Stomach (tissue), 9 donors: Measurements from ENCODE around the gene VWA5A. TPM values are rescaled to one million over a fixed set of nuclear protein-coding genes. Genes with fewer than 3 reads are reported as not detected.
"Not testable (repeated sequence)": the region's sequence is repeated elsewhere in the genome, so short reads cannot be mapped to it uniquely, and the experiment has no call there.

ENCODE experiments used
- DNase-seq, 2 donors: peaks; one replicate each; pipeline versions ENCODE4 v3.0.0 to v3.0.0-alpha.2; 2013 to 2019
- H3K27ac ChIP-seq, 5 donors: fragments of 200-600 bp in 4 of 5; sonication (generic) in 4 of 5; one replicate each; pipeline ENCODE4 v1.5.1; 2013 to 2019; ENCODE audit warnings: mild to moderate bottlenecking in 1 of 5, moderate library complexity in 1 of 5
- H3K27me3 ChIP-seq, 3 donors: fragments of 200-600 bp; sonication (generic); one replicate each; pipeline ENCODE4 v1.5.1; 2017 to 2019; ENCODE audit warnings: mixed run types in 1 of 3
- H3K36me3 ChIP-seq, 4 donors: fragments of 200-600 bp; sonication (generic); 1 replicate in 3 of 4; 2 replicates in 1 of 4; pipeline ENCODE4 v1.5.1; 2016 to 2019
- H3K4me1 ChIP-seq, 4 donors: fragments of 200-600 bp; sonication (generic); one replicate each; pipeline ENCODE4 v1.5.1; 2016 to 2019
- H3K4me3 ChIP-seq, 4 donors: fragments of 200-600 bp; sonication (generic) in 3 of 4; one replicate each; pipeline ENCODE4 v1.5.1; 2016 to 2019; ENCODE audit warnings: mild to moderate bottlenecking in 1 of 4
- H3K9me3 ChIP-seq, 4 donors: fragments of 200-600 bp; sonication (generic); one replicate each; pipeline ENCODE4 v1.5.1; 2016 to 2019
- CTCF ChIP-seq, 7 experiments: fragments of 450-650 bp in 4 of 7; fragments of 200-600 bp in 3 of 7; sonication (generic) in 3 of 7; IDR thresholded peaks; one replicate each; pipeline ENCODE4 v1.5.1; 2016 to 2019; ENCODE audit warnings: antibody characterized with exemption in 7 of 7, control low read depth in 2 of 7, mild to moderate bottlenecking in 1 of 7
- EP300 ChIP-seq: sonication (generic); formaldehyde crosslinking; IDR thresholded peaks from one replicate; pipeline ENCODE4 v1.6.1; 2017; ENCODE audit warnings: antibody characterized with exemption
- POLR2A ChIP-seq, 4 donors: fragments of 450-650 bp; IDR thresholded peaks; one replicate each; pipeline ENCODE4 v1.6.1; 2016; ENCODE audit warnings: antibody characterized with exemption in 4 of 4, control low read depth in 2 of 4, mild to moderate bottlenecking in 1 of 4, moderate library complexity in 1 of 4
- POLR2AphosphoS5 ChIP-seq, 3 donors: sonication (generic); formaldehyde crosslinking; IDR thresholded peaks; one replicate each; pipeline ENCODE4 v1.6.1; 2016; ENCODE audit warnings: antibody characterized with exemption in 3 of 3
- WGBS, 5 donors: extraction: QIAGEN DNeasy Blood & Tissue Kit in 3 of 5; methylation state at CpG; one replicate each; pipeline versions ENCODE4 v1.1.5 to v1.1.7; 2013 to 2018; 5-methylcytosine and 5-hydroxymethylcytosine counted together
- intact Hi-C: fragments of 100-400 bp; cut with DNase I; formaldehyde crosslinking; loops from one replicate; pipeline ENCODE4 v1.15.1; 2023; ENCODE audit warnings: low total_unique reads
- polyA plus RNA-seq, 3 donors: library from polyadenylated mRNA; stranded (reverse); fragments of 200-250 nt; gene quantifications; one replicate each; pipeline ENCODE4 v1.2.3, GENCODE V29; 2013
- total RNA-seq, 5 donors: library from RNA; depleted of rRNA; stranded (reverse); fragments of >200 nt; gene quantifications; one replicate each; pipeline versions ENCODE4 v1.1.0 to v1.2.3, GENCODE V29; 2014 to 2016
- donor health status: healthy with polysubstance abuse.
- donor health status: Bipolar disorder and iron deficiency.
- donor health status: healthy.

VWA5A gene
- total and polyA plus RNA-seq, 8 donors = 10.1 to 111 (median 29.3) TPM

- H3K4me3 ChIP-seq = no peak overlapping the region
- DNase-seq = peak in 1 of 2 donors; percentile 10
- H3K27me3 ChIP-seq = no peaks in the 10 kb centered on the region
- no peaks in the 10 kb centered on the region for H3K4me1 ChIP-seq
- TF ChIP-seq EP300 = no peak
- no peak for TF ChIP-seq POLR2A (IDR thresholded peaks at IDR 0.05)
- TF ChIP-seq CTCF (IDR thresholded peaks at IDR 0.05) = no peak
- no peak for TF ChIP-seq POLR2AphosphoS5 (IDR thresholded peaks at IDR 0.05)
- no peak overlapping the region for H3K27ac ChIP-seq
- WGBS, 5 donors = 46 to 58% (median 56%) methylated on average over 2 of the region's 2 CpGs
- intact Hi-C loops = no loop called here
- peaks cover 38 to 83% (median 77%) of the 10 kb centered on the region in 4 donors for H3K36me3 ChIP-seq
- H3K9me3 ChIP-seq = peaks cover 0 to 4% (median 0%) of the 10 kb centered on the region in 4 donors
Measured at GRCh38 chr11:124123622-124124021, 8.4 kb downstream of the VWA5A start.

GRCh38 chr11:124127134-124127533 lies 11.9 kb downstream of the VWA5A start:
- H3K4me3 ChIP-seq, H3K9me3 ChIP-seq, H3K27ac ChIP-seq, DNase-seq, H3K27me3 ChIP-seq, intact Hi-C loops, H3K4me1 ChIP-seq: not testable (repeated sequence)
- peaks cover 28 to 48% (median 42%) of the 10 kb centered on the region in 4 donors for H3K36me3 ChIP-seq
- 89 to 100% (median 100%) methylated on average over 1 of the region's 1 CpG for WGBS, 5 donors

- DNase-seq = no peak
- Histone ChIP-seq H3K4me3 (no peak overlapping the region), H3K9me3 (peaks cover 0 to 8% (median 0%) of the 10 kb centered on the region in 4 donors), H3K4me1 (no peaks in the 10 kb centered on the region), H3K27ac (no peak overlapping the region), H3K27me3 (no peaks in the 10 kb centered on the region), H3K36me3 (peaks cover 8 to 79% (median 72%) of the 10 kb centered on the region in 4 donors)
- intact Hi-C loops = no loop called here
- TF ChIP-seq EP300 (no peak), CTCF (IDR thresholded peaks at IDR 0.05) (no peak), POLR2AphosphoS5 (IDR thresholded peaks at IDR 0.05) (no peak), POLR2A (IDR thresholded peaks at IDR 0.05) (no peak)
- 93 to 96% (median 94%) methylated on average over 2 of the region's 2 CpGs for WGBS, 5 donors
Measured at GRCh38 chr11:124143034-124143433, 27.8 kb downstream of the VWA5A start.

GRCh38 chr11:124147951-124148350 lies 32.7 kb downstream of the VWA5A start:
- Histone ChIP-seq H3K4me3 (no peak overlapping the region), H3K27ac (no peak overlapping the region), H3K36me3 (peaks cover 0 to 39% (median 35%) of the 10 kb centered on the region in 4 donors), H3K4me1 (no peaks in the 10 kb centered on the region), H3K9me3 (no peaks in the 10 kb centered on the region), H3K27me3 (no peaks in the 10 kb centered on the region)
- WGBS, 5 donors = 22 to 49% (median 29%) methylated on average over 2 of the region's 2 CpGs
- intact Hi-C loops = no loop called here
- TF ChIP-seq POLR2AphosphoS5 (IDR thresholded peaks at IDR 0.05) (no peak), CTCF (IDR thresholded peaks at IDR 0.05) (no peak), EP300 (no peak), POLR2A (IDR thresholded peaks at IDR 0.05) (no peak)
- DNase-seq = no peak

- no peak for DNase-seq
- 47 to 82% (median 69%) methylated on average over 5 of the region's 5 CpGs for WGBS, 5 donors
- Histone ChIP-seq H3K36me3 (peaks cover 0 to 12% (median 12%) of the 10 kb centered on the region in 4 donors), H3K4me1 (no peaks in the 10 kb centered on the region), H3K27me3 (no peaks in the 10 kb centered on the region), H3K9me3 (no peaks in the 10 kb centered on the region), H3K27ac (no peak overlapping the region), H3K4me3 (no peak overlapping the region)
- TF ChIP-seq CTCF (IDR thresholded peaks at IDR 0.05) = no peak
- no peak for TF ChIP-seq POLR2A (IDR thresholded peaks at IDR 0.05)
- no peak for TF ChIP-seq EP300
- intact Hi-C loops = no loop called here
Measured at GRCh38 chr11:124150684-124151083, 35.4 kb downstream of the VWA5A start.
